ENCODE results near the gene UFM1. TPM values are rescaled to one million over a fixed set of nuclear protein-coding genes. Genes with fewer than 3 reads are reported as not detected.

The UFM1 gene
- total RNA-seq, 2 experiments from 2014 or later = 68.7 to 70.3 TPM

DNA sequence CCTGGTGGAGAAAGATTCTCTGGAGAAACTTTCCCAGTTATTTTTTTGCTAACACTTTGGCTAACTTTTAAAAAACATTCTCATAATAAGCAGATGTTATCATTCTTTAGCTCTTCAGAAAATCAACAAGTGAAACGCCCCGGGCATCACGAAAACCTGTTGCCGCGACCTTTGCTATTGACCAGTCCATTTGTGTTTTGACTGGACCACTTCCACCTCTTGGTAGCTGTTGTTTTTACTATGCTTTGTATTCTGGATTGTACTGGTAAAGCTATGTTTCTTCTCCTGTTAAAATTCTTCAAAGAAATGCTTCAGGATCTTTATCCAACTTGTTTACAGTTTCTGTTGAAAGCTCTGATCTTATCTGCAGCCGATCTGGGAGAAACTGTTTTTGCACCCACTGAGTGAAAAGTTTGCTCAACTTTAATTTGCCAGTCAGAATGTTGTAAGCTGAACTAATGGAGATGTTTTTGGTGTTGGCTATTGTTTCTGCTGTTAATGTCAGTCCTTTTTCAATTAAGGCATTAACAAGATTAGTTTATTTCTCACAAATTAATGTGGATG lies 23.3 kb downstream of the UFM1 start:
- no peaks in the 10 kb centered on the region for H3K9me3 Mint-ChIP-seq

DNA sequence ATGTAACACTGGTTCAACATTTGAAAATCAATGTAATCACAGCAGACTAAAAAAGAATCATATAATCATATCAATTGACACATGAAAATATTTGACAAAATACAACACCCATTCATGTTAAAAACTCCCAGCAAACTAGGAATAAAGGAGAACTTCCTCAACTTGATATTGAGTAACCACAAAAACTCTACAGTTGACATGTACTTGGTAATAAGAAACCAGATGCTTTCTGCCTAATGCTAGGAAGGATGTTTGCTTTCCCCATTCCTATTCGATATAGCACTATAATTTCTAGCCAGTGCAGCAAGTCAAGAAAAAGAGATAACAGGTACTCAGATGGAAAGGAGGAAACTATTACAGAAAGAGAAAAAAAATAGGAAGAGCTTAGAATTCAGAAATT lies 26.9 kb downstream of the UFM1 start:
- ChIA-PET POLR2A (no interaction called here), CTCF (no interaction called here)
- H3K36me3 Mint-ChIP-seq (ENCODE audit: low read depth) = no peaks in the 10 kb centered on the region
- no peaks in the 10 kb centered on the region for H3K9me3 ChIP-seq (ENCODE audit: control insufficient read depth in 1 of 2, insufficient read depth in 1 of 2, low read length in 2 of 2)
- H3K4me1 ChIP-seq (ENCODE audit: insufficient read depth, low read length) = no peaks in the 10 kb centered on the region
- no peak overlapping the region for H3K4me3 Mint-ChIP-seq
- H3K27me3 Mint-ChIP-seq = peaks cover 44% of the 10 kb centered on the region
- DNase-seq (no peak), ATAC-seq (ENCODE audit: poor library complexity) (no peak)
- no peak overlapping the region for H3K27ac ChIP-seq (ENCODE audit: low read depth in 1 of 2, low read length in 2 of 2)
- H3K4me3 ChIP-seq (ENCODE audit: low read length) = no peak overlapping the region
- no peaks in the 10 kb centered on the region for H3K9me3 Mint-ChIP-seq
- H3K27ac Mint-ChIP-seq = no peak overlapping the region
- no peaks in the 10 kb centered on the region for H3K4me1 Mint-ChIP-seq (ENCODE audit: low read depth)
- H3K36me3 ChIP-seq (ENCODE audit: insufficient read depth, low read length) = no peaks in the 10 kb centered on the region
- peaks cover 5 to 7% of the 10 kb centered on the region in 2 experiments for H3K27me3 ChIP-seq (ENCODE audit: control insufficient read depth in 1 of 2, insufficient read depth in 2 of 2, low read length in 2 of 2)
- TF ChIP-seq CTCF (IDR thresholded peaks at IDR 0.05) = no peak
- intact Hi-C loops (cut with DNase I, micrococcal nuclease) = no loop called here

More for the DNA sequence above, 23.3 kb downstream of the UFM1 start:
- H3K27me3 Mint-ChIP-seq = peaks cover 32% of the 10 kb centered on the region
- POLR2A ChIA-PET = no interaction called here
- Histone ChIP-seq H3K36me3 (ENCODE audit: insufficient read depth, low read length) (no peaks in the 10 kb centered on the region), H3K4me3 (ENCODE audit: low read length) (no peak overlapping the region), H3K9me3 (ENCODE audit: control insufficient read depth in 1 of 2, insufficient read depth in 1 of 2, low read length in 2 of 2) (no peaks in the 10 kb centered on the region), H3K27ac (ENCODE audit: low read depth in 1 of 2, low read length in 2 of 2) (no peak overlapping the region), H3K27me3 (ENCODE audit: control insufficient read depth in 1 of 2, insufficient read depth in 2 of 2, low read length in 2 of 2) (peaks cover 5 to 7% of the 10 kb centered on the region in 2 experiments), H3K4me1 (ENCODE audit: insufficient read depth, low read length) (no peaks in the 10 kb centered on the region)
- DNase-seq = no peak
- no peak overlapping the region for H3K27ac Mint-ChIP-seq
- H3K36me3 Mint-ChIP-seq (ENCODE audit: low read depth) = no peaks in the 10 kb centered on the region
- TF ChIP-seq CTCF (IDR thresholded peaks at IDR 0.05) = no peak
- CTCF ChIA-PET = interaction anchor here (1.5 kb wide), 1 partner anchor 18 kb away, joined by 3 read pairs; no protein-coding TSS in a partner anchor
- intact Hi-C loops (cut with DNase I, micrococcal nuclease) = no loop called here
- no peak overlapping the region for H3K4me3 Mint-ChIP-seq
- no peaks in the 10 kb centered on the region for H3K4me1 Mint-ChIP-seq (ENCODE audit: low read depth)
- ATAC-seq (ENCODE audit: poor library complexity) = no peak

DNA sequence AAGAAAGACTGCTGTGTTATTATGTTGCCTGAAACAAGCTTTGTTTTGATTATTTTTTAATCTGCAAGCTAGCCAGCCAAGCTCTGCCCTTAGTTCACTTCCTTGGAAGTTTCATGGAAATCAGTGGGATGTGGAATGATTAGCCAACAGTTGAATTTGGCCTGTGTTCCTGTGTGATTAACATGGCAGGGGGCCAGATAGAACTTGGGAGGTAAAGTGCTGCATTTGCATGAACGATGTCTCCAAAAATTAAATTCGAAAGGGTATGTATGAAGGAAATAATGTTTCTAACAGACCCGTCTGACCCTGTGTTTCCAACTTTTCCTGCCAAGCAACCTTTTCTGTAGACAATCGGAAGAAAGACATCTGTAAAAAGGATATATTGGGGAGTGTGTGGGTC lies 32.2 kb downstream of the UFM1 start:
- no peak overlapping the region for H3K4me3 Mint-ChIP-seq
- H3K27me3 Mint-ChIP-seq = peaks cover 22% of the 10 kb centered on the region
- Histone ChIP-seq H3K27me3 (ENCODE audit: control insufficient read depth in 1 of 2, insufficient read depth in 2 of 2, low read length in 2 of 2) (no peaks in the 10 kb centered on the region), H3K27ac (ENCODE audit: low read depth in 1 of 2, low read length in 2 of 2) (no peak overlapping the region), H3K4me3 (ENCODE audit: low read length) (no peak overlapping the region), H3K36me3 (ENCODE audit: insufficient read depth, low read length) (no peaks in the 10 kb centered on the region), H3K4me1 (ENCODE audit: insufficient read depth, low read length) (no peaks in the 10 kb centered on the region), H3K9me3 (ENCODE audit: control insufficient read depth in 1 of 2, insufficient read depth in 1 of 2, low read length in 2 of 2) (no peaks in the 10 kb centered on the region)
- no peaks in the 10 kb centered on the region for H3K9me3 Mint-ChIP-seq
- CTCF ChIA-PET = no interaction called here
- H3K36me3 Mint-ChIP-seq (ENCODE audit: low read depth) = no peaks in the 10 kb centered on the region
- TF ChIP-seq CTCF (IDR thresholded peaks at IDR 0.05) = no peak
- POLR2A ChIA-PET = no interaction called here
- H3K27ac Mint-ChIP-seq = no peak overlapping the region
- intact Hi-C loops (cut with DNase I, micrococcal nuclease) = no loop called here
- ATAC-seq (ENCODE audit: poor library complexity) (no peak), DNase-seq (no peak)
- H3K4me1 Mint-ChIP-seq (ENCODE audit: low read depth) = no peaks in the 10 kb centered on the region

All from CD4-positive, alpha-beta T cell (primary cell).